GM21825 (cell line): ENCODE data around the gene PYY.
"Not testable (repeated sequence)": the region's sequence is repeated elsewhere in the genome, so short reads cannot be mapped to it uniquely, and the experiment has no call there.

Experiments
- ATAC-seq: cut with Tn5 transposase; IDR thresholded peaks from one replicate; pipeline ENCODE4 v1.9.1; 2021; ENCODE audit warnings: mild to moderate bottlenecking, moderate library complexity; ENCODE audit not compliant: unreplicated experiment

The PYY gene

GRCh38 chr17:43949781-43950180 lies 4.0 kb downstream of the PYY start:
- ATAC-seq, result no peak

DNA sequence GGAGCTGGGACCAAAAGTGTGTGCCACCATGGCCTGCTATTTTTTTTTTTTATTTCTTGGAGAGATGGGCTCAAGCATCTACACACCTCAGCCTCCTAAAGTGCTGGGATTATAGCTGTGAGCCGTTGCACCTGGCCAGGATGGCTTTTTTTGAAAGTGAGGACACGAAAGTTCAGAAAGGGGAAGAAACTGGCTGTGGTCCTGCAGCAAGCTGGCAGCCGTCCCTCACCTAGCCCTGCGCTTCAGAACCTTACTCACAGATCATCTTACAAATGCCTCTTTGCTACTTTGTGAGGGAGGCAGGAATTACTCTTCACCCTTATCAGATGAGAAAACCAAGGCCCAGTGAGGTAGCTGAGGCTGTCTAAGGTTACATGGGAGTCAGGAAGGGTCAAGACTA lies 7.0 kb downstream of the PYY start:
- ATAC-seq, result no peak

DNA sequence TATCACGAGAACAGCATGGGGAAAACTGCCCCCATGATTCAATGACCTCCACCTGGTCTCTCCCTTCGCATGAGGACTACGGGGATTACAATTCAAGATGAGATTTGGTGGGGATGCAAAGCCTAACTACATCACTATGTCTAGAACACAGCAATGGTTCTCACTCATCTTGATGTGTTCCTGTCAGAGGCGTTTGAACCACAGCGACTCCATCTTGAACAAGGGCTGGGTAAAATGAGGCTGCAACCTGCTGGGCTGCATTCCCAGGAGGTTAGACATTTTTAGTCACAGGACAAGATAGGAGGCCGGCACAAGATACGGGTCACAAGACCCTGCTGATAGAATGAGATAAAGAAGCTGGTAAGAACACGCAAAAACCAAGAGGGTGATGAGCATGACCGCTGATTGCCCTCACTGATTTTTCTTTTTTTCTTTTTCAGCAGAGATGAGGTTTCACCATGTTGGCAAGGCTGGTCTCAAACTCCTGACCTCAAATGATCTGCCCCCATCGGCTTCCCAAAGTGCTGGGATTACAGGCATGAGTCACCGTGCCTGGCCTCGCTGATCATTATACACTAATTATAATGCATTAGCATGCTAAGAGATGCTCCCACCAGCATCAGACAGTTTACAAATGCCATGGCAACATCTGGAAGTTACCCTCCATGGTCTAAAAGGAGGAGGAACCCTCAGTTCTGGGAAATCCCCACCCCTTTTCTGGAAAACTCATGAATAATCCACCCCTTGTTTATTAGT lies 8.5 kb downstream of the PYY start:
- ATAC-seq, result no peak

DNA sequence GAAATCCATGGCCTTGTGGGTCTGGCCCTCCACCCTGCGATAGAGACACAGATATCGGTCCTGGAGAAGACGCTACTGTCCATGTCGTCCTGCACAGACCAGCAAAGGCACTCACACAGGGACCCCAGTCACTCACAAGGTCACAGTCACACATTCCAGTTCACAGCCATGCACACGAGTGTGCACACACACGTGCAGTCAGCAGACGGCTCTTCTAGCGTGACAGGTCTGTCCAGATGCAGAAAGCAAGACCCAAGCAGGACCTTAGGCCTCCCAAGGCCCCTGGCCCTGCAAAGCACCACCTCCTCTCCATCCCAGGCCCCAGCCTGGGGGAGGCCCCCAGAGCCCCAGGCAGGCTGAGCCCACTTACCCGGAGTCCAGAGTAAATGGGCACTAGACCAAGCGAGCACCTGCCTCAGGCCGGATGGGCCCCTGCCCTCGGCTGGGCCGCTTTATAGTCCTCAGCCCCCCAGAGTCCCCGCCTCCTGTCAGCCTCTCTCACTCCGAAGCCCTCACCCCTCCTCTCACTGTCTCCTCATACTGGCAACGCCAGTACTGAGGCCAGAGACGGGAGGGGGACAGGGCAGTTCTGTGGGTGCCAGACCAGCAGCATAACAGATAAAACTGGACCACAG lies 11.6 kb downstream of the PYY start, which contains the start of gene PPY:
PPY (minus strand) TSS at position 426 of the 635 bp plus-strand sequence. CDS start 822 bp downstream, outside the sequence.
- no peak for ATAC-seq

DNA sequence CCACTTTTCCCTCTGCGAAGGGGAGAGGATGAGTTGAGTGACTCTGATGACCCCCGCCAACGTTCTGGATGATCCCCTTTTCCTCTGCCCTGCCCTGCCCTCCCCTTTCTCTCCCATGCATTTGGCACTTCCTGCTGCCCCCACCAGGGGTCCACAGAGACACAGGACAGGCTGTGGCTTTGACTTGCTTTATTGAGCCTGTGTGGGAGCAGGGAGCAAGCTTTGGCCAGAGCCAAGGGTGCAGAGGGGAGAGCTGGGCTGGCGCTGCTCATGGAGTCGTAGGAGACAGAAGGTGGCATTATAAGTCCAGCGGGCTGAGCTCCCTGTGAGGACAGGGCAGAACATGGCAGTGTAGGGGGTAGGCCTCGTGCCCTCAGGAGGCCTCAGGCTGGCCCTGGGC lies 13.1 kb downstream of the PYY start:
- no peak for ATAC-seq

DNA sequence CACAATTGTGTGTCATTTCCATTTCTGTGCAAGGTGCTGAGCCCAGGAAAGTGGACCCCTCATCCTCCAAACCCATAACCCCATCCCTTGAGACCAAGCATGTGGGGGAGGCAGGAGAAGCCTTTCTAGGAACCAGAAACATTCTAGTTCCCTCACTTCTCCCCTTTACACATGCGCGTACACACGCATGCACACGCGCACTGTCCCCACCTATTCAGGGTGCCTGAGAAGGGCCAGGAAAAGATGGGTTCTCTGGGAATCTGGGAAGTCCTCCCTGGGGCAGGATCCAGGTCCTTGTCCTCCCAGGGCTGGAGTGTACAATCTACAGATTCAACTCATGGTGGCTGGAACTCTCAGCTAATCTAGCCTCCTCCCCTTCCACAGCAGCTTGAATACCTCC lies 13.9 kb downstream of the PYY start:
- no peak for ATAC-seq

- ATAC-seq, result not testable (repeated sequence)
Observed at GRCh38 chr17:43939452-43939851, 14.3 kb downstream of the PYY start.

DNA sequence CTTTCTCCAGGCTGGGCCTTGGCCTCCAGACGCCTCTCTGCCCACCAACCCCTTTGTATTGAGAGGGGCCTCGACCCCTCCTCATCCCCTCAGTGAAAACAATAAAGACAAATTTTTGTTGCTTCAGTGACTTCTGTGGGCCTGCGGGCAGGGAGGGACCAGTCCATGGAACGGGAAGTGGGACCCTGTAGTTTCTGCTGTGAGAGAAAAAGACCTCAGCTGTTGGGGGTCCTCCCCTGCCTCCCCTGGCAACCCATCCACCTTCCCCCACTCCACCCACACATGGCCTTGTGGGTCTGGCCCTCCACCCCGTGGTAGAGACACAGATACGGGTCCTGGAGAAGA lies 14.9 kb downstream of the PYY start:
- ATAC-seq, result no peak

DNA sequence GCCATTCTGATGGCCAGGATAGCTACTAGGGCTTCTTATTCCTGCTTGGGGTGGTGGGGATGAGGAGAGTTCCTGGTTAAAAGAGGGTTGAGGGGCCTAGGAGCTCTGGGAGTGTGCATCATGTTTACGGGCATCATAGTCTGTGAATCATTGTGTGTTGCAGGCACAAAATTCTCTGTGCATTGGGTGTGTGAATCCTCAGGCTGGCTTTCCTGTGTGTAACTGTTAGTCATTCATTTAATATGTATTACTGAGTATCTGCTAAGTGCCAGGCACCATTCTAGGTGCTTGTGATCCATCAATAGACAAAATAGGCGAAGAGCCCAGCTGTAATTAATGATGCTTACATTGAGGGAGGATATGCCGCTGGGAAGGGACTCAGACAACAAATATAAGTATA lies 17.3 kb downstream of the PYY start:
- no peak for ATAC-seq

DNA sequence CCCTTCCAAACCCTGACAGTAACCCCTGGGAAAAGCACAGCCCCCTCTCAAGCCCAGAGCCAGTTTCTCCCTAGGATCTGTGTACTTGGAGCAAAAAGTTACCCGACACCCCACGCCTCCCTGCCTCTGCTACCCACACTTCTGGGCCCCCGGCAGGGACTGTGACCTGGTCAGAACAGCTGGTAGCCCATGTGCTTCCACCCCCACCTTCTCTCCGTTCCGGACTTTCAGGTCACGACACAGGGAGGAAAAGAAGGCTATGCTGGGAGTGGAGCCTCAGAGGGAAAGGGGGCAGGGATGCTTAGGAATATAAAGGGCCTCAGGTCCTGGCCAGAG lies 17.8 kb downstream of the PYY start:
- no peak for ATAC-seq

DNA sequence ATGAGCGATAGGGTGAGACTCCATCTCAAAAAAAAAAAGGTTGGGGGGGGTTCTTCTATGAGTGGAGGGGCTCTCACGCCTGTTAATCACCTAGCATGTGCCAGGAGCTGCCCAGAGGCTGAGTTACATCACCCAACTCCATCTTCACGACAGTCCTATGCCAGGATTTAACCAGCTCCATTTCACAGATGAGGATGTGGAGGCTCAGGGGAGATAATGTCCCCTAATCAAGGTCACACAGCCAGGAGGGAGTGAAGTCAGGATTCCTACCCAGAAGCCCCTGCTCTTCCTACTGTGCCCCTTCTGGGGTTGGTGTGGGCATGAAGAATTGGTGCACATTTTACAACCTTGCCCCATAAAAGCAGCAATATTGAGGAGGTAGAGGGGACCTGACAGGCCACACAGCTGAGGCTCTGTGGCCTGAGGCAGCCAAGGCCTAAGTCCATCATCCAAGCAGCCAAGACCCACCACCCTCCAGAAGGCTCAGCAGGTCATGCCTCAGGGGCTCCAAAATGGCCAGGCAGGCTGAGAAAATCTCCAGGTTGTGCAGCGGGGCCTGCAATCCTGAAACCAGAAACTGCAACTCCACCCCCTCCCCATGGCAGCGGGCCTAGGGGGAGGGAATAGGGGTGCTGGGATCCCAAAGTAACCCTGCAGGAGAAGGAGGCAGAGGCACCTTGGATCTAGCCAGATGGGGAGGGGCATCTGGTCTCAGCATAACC lies 18.4 kb downstream of the PYY start:
- no peak for ATAC-seq

DNA sequence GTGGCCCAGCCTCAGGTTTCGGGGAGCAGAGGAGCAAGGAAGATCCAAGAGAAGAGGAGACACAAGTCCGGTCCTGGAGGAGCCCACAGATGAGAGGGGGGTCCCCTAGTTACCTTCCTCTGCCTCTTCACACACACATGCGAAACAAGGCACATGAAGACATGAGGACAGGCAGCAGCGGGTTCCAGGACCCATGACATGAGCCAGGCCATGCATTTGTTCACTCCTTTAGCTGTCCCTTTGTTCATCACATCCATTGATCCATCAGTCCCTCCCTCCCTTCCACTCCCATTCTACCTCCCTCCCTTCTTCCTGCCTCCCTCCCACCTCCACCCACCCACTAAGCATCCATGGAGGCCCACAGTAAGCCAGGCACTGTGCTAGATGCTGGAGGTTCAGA lies 20.8 kb downstream of the PYY start:
- no peak for ATAC-seq

DNA sequence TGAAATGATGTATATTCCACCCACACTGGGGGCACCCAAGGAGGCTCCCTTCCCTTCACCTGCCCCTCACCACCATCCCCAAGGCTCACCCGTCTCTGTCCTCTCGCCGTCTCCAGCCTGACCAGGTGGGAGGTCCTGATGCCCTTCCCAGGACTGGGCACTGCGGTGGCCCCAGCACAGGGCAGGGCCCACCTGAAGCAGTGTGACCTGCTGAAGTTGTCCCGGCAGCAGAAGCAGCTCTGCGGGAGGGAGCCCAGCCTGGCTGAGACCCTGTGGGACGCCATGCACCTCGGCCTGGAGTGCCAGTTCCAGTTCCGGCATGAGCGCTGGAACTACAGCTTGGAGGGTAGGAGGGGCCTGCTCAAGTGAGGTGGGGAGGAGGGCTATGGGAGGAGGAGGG lies 21.4 kb downstream of the PYY start:
- no peak for ATAC-seq

DNA sequence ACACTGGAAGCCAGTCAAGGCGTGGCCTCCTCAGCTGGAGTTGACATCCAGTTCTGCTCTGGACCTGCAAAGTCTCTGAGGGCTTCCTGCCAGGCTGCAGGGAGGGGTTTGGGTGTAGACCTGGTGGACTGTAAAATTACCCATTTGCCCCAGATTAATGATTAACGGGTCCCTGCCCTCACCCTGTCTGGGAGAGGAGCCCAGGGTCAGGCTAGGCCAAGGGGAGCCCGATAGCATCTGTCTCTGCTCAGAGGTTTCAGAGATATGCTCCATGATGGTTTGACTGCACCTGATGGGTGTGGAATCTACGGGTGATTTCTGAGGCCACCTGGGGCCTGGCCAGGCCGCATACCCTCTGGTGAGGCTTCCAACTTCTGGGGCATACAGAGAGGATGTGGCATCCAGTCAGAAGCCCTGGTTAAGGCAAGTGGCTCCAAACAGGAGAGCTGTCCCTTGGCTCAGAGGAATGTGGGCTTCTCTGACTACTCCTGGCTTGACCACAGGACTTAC lies 22.6 kb downstream of the PYY start:
- no peak for ATAC-seq

- no peak for ATAC-seq
Observed at GRCh38 chr17:43928609-43929008, 25.1 kb downstream of the PYY start.

DNA sequence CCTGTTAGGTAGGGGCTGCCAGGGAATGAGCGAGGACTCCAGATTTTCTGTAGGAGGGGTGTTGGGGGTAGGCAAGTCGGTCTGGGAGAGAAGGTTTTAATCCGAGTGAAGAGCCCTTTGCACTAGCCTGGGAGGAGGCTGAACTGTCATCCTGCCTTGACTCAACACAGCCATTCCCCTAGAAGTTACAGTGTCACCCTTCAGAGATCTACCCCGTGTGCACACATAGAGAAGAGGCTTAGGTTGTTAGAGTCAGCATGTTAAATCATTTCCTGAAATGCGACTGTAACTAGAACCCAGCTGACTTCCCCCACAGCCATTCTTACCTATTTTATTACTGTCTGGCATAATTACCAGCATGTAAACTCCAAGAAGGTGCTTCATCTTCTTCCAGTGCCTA lies 25.8 kb downstream of the PYY start:
- not testable (repeated sequence) for ATAC-seq

- ATAC-seq, result no peak
Observed at GRCh38 chr17:43927060-43927864, 26.5 kb downstream of the PYY start.

GRCh38 chr17:43924558-43924957 lies 29.2 kb downstream of the PYY start:
- no peak for ATAC-seq

- ATAC-seq, result no peak
Observed at GRCh38 chr17:43920500-43921095, 33.1 kb downstream of the PYY start.

DNA sequence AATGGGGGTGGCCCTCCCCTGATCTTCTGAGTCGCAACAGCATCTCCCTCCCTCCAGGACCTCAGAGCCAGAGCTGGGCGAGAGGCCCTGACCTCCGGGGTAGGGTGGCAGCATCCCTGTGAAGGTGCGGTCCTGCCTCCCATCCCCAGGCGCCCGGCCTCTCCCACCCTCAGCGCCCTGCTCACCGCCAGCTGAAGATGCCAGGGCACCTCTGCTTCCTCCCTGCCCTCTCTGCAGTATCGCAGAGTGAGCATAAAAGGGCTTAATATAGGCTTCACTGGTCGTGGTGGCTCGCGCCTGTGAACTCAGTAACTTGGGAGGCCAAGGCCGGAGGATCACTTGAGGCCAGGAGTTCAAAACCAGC lies 35.7 kb downstream of the PYY start:
- no peak for ATAC-seq
